ENCODE data around the gene CCR2.
"Not testable (repeated sequence)": the region's sequence is repeated elsewhere in the genome, so short reads cannot be mapped to it uniquely, and the experiment has no call there.

Gene CCR2

GRCh38 chr3:46321461-46322104 lies 32.3 kb upstream of the CCR2 start:
- H3K4me3 ChIP-seq (ENCODE audit: low read length), result no peak overlapping the region
- no peak for TF ChIP-seq CTCF (conservative IDR thresholded peaks at IDR 0.05; ENCODE audit: low read depth, low read length)

GRCh38 chr3:46324036-46324435 lies 29.9 kb upstream of the CCR2 start:
- no peak for TF ChIP-seq CTCF (conservative IDR thresholded peaks at IDR 0.05; ENCODE audit: low read depth, low read length)
- no peak for DNase-seq (ENCODE audit: low read depth)
- no peak overlapping the region for H3K4me3 ChIP-seq (ENCODE audit: low read length)

More at GRCh38 chr3:46321461-46322104, 32.3 kb upstream of the CCR2 start:
- DNase-seq (ENCODE audit: low read depth), result no peak

- no peak overlapping the region for H3K4me3 ChIP-seq (ENCODE audit: low read length)
- DNase-seq (ENCODE audit: low read depth), result no peak
- TF ChIP-seq CTCF (conservative IDR thresholded peaks at IDR 0.05; ENCODE audit: low read depth, low read length), result no peak
Observed at GRCh38 chr3:46325645-46326300, 28.1 kb upstream of the CCR2 start.

GRCh38 chr3:46330676-46331075 lies 23.2 kb upstream of the CCR2 start:
- not testable (repeated sequence) for H3K4me3 ChIP-seq (ENCODE audit: low read length); DNase-seq (ENCODE audit: low read depth)

- peak; percentile 19 for DNase-seq (ENCODE audit: low read depth)
- TF ChIP-seq CTCF (conservative IDR thresholded peaks at IDR 0.05; ENCODE audit: low read depth, low read length), result no peak
- no peak overlapping the region for H3K4me3 ChIP-seq (ENCODE audit: low read length)
Observed at GRCh38 chr3:46334741-46335478, 19.0 kb upstream of the CCR2 start.

GRCh38 chr3:46335541-46335940 lies 18.4 kb upstream of the CCR2 start:
- H3K4me3 ChIP-seq (ENCODE audit: low read length), result no peak overlapping the region
- no peak for DNase-seq (ENCODE audit: low read depth)
- no peak for TF ChIP-seq CTCF (conservative IDR thresholded peaks at IDR 0.05; ENCODE audit: low read depth, low read length)

- no peak for DNase-seq (ENCODE audit: low read depth)
- no peak overlapping the region for H3K4me3 ChIP-seq (ENCODE audit: low read length)
- TF ChIP-seq CTCF (conservative IDR thresholded peaks at IDR 0.05; ENCODE audit: low read depth, low read length), result no peak
Observed at GRCh38 chr3:46337911-46338310, 16.0 kb upstream of the CCR2 start.
